ENCODE measurements around the gene TNK2. TPM values are rescaled to one million over a fixed set of nuclear protein-coding genes. Genes with fewer than 3 reads are reported as not detected.

Gene TNK2
- total and polyA plus RNA-seq, 2 donors (not counting 3 experiments of a cell fraction or from before 2014, with no cell fraction given) = 18.6 to 71.6 TPM

DNA sequence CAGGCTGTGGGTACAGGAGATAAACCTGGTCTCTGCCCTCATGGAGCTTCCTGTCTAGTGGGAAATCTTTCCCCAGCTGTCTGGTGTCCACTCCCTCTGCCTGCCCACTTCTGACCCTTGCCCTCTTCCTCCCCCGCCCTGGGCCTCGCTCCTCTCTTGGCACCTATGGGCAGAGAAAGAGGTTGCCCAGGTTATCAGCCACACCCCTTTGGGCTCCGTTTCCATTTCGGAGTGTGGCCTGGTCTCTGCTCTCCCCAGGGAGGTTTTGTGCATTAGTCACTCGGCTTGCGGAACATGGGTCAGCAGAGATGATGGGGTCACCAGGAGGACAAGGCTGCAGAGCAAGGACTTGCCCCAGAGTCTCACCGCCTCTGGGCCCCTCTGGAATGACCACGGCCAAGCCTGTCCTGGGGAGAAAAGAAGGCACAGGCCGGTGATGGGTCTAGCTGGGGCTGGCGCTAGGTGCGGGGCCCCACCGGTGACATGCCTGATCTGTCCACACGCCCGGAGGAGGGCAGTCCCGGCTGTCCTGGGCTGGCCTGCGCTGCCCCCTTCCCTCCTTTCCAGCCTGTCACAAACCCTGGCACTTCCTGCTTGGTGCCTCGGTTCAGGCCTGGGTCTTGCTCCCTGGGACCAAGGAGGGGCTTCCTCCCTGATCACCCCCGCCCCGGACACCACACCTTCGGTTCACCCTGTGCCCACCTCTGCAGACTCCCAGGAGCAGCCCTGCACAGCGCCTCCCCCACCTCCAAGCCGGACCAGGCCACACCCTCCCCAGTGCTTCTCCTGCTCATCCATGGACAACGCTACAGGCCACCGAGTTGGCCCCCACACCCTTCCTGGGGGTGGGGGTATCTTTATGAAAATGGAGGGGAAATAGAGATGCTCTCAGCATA, 61.0 kb downstream of the TNK2 start:
- POLR2A ChIA-PET = no interaction called here

More for the DNA sequence above, 61.0 kb downstream of the TNK2 start:
- Histone ChIP-seq H3K4me3 (replicated peaks in 1 of 3; ENCODE audit: insufficient read depth in 1 of 3, low read depth in 1 of 3, low read length in 3 of 3) (no peak overlapping the region), H3K9me1 (replicated peaks; ENCODE audit: control insufficient read depth, extremely low read depth, insufficient read depth, low read length) (no peaks in the 10 kb centered on the region), H3K9ac (replicated peaks; ENCODE audit: extremely low read depth, insufficient read depth, low read length) (no peak overlapping the region), H3K9me3 (replicated peaks; ENCODE audit: control insufficient read depth, insufficient read depth, low read length) (no peaks in the 10 kb centered on the region), H2AFZ (ENCODE audit: low read depth, low read length) (no peak overlapping the region), H3K27ac (ENCODE audit: insufficient read depth, low read depth, low read length) (no peak overlapping the region), H3K4me2 (ENCODE audit: insufficient read depth, low read length) (no peak overlapping the region), H4K20me1 (replicated peaks; ENCODE audit: control insufficient read depth, extremely low read depth, insufficient read depth, low read length) (no peaks in the 10 kb centered on the region), H3K27me3 (ENCODE audit: control insufficient read depth in 2 of 2, insufficient read depth in 2 of 2, low read length in 2 of 2) (no peaks in the 10 kb centered on the region), H3K36me3 (ENCODE audit: control insufficient read depth in 2 of 2, extremely low read depth in 1 of 2, insufficient read depth in 2 of 2, low read length in 2 of 2) (no peaks in the 10 kb centered on the region), H3K4me1 (ENCODE audit: control insufficient read depth, extremely low read depth, insufficient read depth, low read length) (no peaks in the 10 kb centered on the region), H3K79me2 (ENCODE audit: control insufficient read depth, insufficient read depth, low read length) (no peaks in the 10 kb centered on the region)
- TF ChIP-seq EZH2 (IDR thresholded peaks at IDR 0.05; ENCODE audit: borderline replicate concordance, low read depth, low read length, severe bottlenecking) = no peak
- TF ChIP-seq CTCF (IDR thresholded peaks at IDR 0.05; ENCODE audit: extremely low read depth in 1 of 2, insufficient read depth in 1 of 2, low read depth in 1 of 2, low read length in 2 of 2) = no peak
- no peak for TF ChIP-seq MYC (IDR thresholded peaks at IDR 0.05; ENCODE audit: low read depth, low read length)
- no peak for TF ChIP-seq FOS (IDR thresholded peaks at IDR 0.05; ENCODE audit: borderline replicate concordance, insufficient read depth, low read length)
- TF ChIP-seq POLR2A (IDR thresholded peaks at IDR 0.05; ENCODE audit: low read depth, low read length) = no peak
- TF ChIP-seq, protein P1, sequence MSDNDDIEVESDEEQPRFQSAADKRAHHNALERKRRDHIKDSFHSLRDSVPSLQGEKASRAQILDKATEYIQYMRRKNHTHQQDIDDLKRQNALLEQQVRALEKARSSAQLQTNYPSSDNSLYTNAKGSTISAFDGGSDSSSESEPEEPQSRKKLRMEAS (IDR thresholded peaks at IDR 0.05; ENCODE audit: insufficient read depth, insufficient read length) = no peak
- no peak for TF ChIP-seq JUN (IDR thresholded peaks at IDR 0.05; ENCODE audit: borderline replicate concordance, insufficient read depth, insufficient read length, low read depth)
- no peak for TF ChIP-seq POLR2AphosphoS5 (IDR thresholded peaks at IDR 0.05; ENCODE audit: insufficient read depth, low read depth, low read length)
- no peak for TF ChIP-seq GATA2 (IDR thresholded peaks at IDR 0.05; ENCODE audit: insufficient read depth, insufficient read length, low read depth, low read length)
- CTCF ChIA-PET = interaction anchor here (1.0 to 1.1 kb wide), 3 partner anchors 12 to 47 kb away, joined by 3 to 4 read pairs (median 3); no protein-coding TSS in a partner anchor
- dilution Hi-C loops (cut with MboI; ENCODE audit: extremely low pct_ligation_motif_present, low sequenced_read_pairs) (no loop called here), intact Hi-C loops (cut with micrococcal nuclease) (no loop called here)
- FAIRE-seq (no peak), DNase-seq (ENCODE audit: low read depth, low spot score) (no peak)
- no TSS peak for BruUV-seq (replicated peaks)

Data from endothelial cell of umbilical vein (primary cell).